Measurements from ENCODE around the gene MED9. TPM values are rescaled to one million over a fixed set of nuclear protein-coding genes. Genes with fewer than 3 reads are reported as not detected.
A peak's percentile ranks its signal among the peaks of the same experiment; 100 is the strongest.

Gene MED9
- total RNA-seq, 4 donors from 2014 or later = 14.6 to 22.6 (median 17.4) TPM

GRCh38 chr17:17495536-17496188, 18.9 kb downstream of the MED9 start:
- Histone ChIP-seq H3K27me3 (no peaks in the 10 kb centered on the region), H3K27ac (peak overlapping the region; percentile 69), H3K4me3 (peak overlapping the region; percentile 58), H3K9me3 (no peaks in the 10 kb centered on the region), H3K36me3 (peaks cover 14% of the 10 kb centered on the region), H3K4me1 (peaks cover 48% of the 10 kb centered on the region)
- no peak for TF ChIP-seq CTCF (IDR thresholded peaks at IDR 0.05)
- no peak for TF ChIP-seq EP300 (IDR thresholded peaks at IDR 0.05)
- TF ChIP-seq POLR2AphosphoS5 (IDR thresholded peaks at IDR 0.05) = no peak
- no peak for TF ChIP-seq POLR2A (IDR thresholded peaks at IDR 0.05)
- peak; percentile 80 to 88 for DNase-seq (ENCODE audit: low spot score in 2 of 2)
- whole genome bisulfite sequencing = 0% methylated on average over 25 of the region's 65 CpGs

- H3K9me3 ChIP-seq = no peaks in the 10 kb centered on the region
- TF ChIP-seq CTCF (IDR thresholded peaks at IDR 0.05) (peak; percentile 92 to 99), POLR2AphosphoS5 (IDR thresholded peaks at IDR 0.05) (peak; percentile 13 to 79 (median 32)), POLR2A (IDR thresholded peaks at IDR 0.05) (peak; percentile 91 to 99), EP300 (IDR thresholded peaks at IDR 0.05) (no peak)
- H3K4me3 ChIP-seq = peak within 1 kb of the TSS; percentile 58
- H3K4me1 ChIP-seq = peaks cover 48% of the 10 kb centered on the region
- DNase-seq (ENCODE audit: low spot score in 2 of 2) = peak; percentile 94 to 95
- WGBS = 0% methylated on average over 35 of the region's 93 CpGs
- peak within 1 kb of the TSS; percentile 69 for H3K27ac ChIP-seq
- no peaks in the 10 kb centered on the region for H3K27me3 ChIP-seq
- H3K36me3 ChIP-seq = peaks cover 9% of the 10 kb centered on the region
These were observed 19.6 kb downstream of the MED9 start, which contains the start of gene RASD1 for GRCh38 chr17:17496189-17497064. Gene RASD1 (minus strand): TSS chr17:17496395. CDS start chr17:17496181, 214 bp downstream.

GRCh38 chr17:17497065-17497844, 20.5 kb downstream of the MED9 start:
- WGBS = 57% methylated on average over 3 of the region's 19 CpGs

GRCh38 chr17:17497845-17498520, 21.2 kb downstream of the MED9 start:
- no peaks in the 10 kb centered on the region for H3K9me3 ChIP-seq
- H3K36me3 ChIP-seq = no peaks in the 10 kb centered on the region
- 95% methylated on average over 4 of the region's 10 CpGs for WGBS
- TF ChIP-seq POLR2A (IDR thresholded peaks at IDR 0.05) (no peak), EP300 (IDR thresholded peaks at IDR 0.05) (no peak), POLR2AphosphoS5 (IDR thresholded peaks at IDR 0.05) (no peak), CTCF (IDR thresholded peaks at IDR 0.05) (no peak)
- no peaks in the 10 kb centered on the region for H3K27me3 ChIP-seq
- no peak overlapping the region for H3K27ac ChIP-seq
- no peak overlapping the region for H3K4me3 ChIP-seq
- peaks cover 36% of the 10 kb centered on the region for H3K4me1 ChIP-seq
- DNase-seq (ENCODE audit: low spot score in 2 of 2) = no peak

More at GRCh38 chr17:17497065-17497844, 20.5 kb downstream of the MED9 start:
- DNase-seq (ENCODE audit: low spot score in 2 of 2) = no peak
- H3K27me3 ChIP-seq = no peaks in the 10 kb centered on the region
- peaks cover 44% of the 10 kb centered on the region for H3K4me1 ChIP-seq
- peaks cover under 1% of the 10 kb centered on the region for H3K36me3 ChIP-seq
- no peaks in the 10 kb centered on the region for H3K9me3 ChIP-seq
- peak overlapping the region; percentile 58 for H3K4me3 ChIP-seq
- peak overlapping the region; percentile 69 for H3K27ac ChIP-seq
- TF ChIP-seq EP300 (IDR thresholded peaks at IDR 0.05) (no peak), CTCF (IDR thresholded peaks at IDR 0.05) (no peak), POLR2AphosphoS5 (IDR thresholded peaks at IDR 0.05) (no peak)

Data from suprapubic skin (tissue), 4 donors.